ENCODE results near the gene CBLC.

Gene CBLC

GRCh38 chr19:44734357-44734756 is 43.3 kb upstream of the CBLC start:
- no peak for TF ChIP-seq ZFX (IDR thresholded peaks at IDR 0.05)
- TF ChIP-seq CTCF (conservative IDR thresholded peaks at IDR 0.05), result no peak
- H3K27ac ChIP-seq, result no peak overlapping the region

DNA sequence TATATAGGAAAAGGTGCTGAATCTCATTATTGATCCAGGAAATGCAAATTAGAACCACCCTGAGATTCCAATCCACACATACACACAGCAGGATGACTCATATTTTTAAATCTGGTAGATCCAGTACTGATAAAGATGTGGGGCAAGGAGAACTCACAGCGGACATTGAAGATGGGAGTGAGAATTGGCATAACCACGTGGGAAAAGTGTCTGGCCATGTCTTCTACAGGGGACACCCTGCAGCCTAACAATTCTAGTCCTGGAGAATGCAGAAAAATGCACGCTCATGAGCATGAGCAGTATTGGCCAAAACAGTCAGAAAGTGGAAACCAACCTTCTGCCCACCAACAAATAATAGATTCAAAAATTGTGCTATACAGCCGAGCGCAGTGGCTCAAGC is 42.7 kb upstream of the CBLC start:
- no peak for TF ChIP-seq ZFX (IDR thresholded peaks at IDR 0.05)
- TF ChIP-seq CTCF (conservative IDR thresholded peaks at IDR 0.05), result no peak
- H3K27ac ChIP-seq, result no peak overlapping the region

DNA sequence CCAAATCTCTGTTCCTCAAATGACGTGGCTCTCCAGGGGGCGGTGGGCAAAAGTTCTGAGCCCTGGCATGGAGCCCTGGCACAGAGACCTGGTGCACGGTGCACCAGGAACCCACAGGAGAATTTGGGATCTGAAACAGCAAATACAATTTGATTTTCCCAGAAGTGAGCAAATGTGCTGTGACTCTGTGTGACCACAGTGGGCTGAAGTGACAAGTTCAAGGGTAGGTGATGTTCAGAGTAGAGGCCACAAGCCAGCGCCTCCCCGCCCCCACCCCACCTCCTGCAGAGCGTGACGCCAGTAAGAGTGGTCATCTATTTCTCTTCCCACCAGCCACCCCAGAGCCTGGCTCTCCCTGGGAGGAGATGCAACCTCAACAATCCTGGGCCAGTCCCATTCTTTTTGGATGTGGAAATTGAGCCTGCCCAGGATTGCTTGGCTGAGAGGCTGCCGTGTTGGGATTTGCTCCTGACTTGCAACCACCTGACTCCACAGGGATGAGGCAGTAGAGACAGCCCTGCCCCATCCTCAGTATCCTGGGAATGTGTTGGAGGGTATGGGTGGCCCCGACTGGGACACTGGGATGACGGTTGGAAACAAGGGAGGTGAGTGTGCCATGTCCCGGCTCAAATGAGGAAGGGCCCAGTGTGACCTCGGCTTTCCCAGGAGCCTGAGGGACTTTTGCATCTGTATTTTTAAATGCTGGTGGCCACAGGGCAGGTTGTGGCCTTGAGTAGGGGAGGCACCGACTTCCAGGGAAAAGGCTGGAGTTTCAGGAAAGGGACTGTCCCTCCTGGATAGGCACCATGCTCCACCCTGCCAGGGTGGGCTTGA is 40.2 kb upstream of the CBLC start:
- TF ChIP-seq CTCF (conservative IDR thresholded peaks at IDR 0.05) (no peak), ZFX (IDR thresholded peaks at IDR 0.05) (no peak)
- H3K27ac ChIP-seq, result no peak overlapping the region

DNA sequence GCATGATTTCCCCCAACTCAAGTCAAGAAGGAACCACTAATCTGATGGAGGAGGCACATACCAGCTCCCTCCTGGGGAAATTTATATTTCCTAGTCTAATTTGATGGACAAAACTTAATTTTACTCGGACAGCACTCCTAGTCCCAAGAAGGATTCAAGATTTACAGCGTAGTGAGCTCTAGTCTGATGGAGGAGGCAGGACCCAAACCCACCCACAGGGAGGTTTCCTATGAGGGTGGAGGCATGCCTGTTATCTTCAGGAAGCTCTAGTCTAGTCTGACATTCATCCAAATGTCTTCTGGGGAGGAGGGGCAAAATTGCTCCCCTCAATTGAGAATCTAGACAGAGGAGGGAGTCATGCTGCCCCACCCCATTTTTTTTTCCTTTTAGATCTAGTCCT is 39.6 kb upstream of the CBLC start:
- H3K27ac ChIP-seq, result no peak overlapping the region
- TF ChIP-seq CTCF (conservative IDR thresholded peaks at IDR 0.05) (no peak), ZFX (IDR thresholded peaks at IDR 0.05) (no peak)

DNA sequence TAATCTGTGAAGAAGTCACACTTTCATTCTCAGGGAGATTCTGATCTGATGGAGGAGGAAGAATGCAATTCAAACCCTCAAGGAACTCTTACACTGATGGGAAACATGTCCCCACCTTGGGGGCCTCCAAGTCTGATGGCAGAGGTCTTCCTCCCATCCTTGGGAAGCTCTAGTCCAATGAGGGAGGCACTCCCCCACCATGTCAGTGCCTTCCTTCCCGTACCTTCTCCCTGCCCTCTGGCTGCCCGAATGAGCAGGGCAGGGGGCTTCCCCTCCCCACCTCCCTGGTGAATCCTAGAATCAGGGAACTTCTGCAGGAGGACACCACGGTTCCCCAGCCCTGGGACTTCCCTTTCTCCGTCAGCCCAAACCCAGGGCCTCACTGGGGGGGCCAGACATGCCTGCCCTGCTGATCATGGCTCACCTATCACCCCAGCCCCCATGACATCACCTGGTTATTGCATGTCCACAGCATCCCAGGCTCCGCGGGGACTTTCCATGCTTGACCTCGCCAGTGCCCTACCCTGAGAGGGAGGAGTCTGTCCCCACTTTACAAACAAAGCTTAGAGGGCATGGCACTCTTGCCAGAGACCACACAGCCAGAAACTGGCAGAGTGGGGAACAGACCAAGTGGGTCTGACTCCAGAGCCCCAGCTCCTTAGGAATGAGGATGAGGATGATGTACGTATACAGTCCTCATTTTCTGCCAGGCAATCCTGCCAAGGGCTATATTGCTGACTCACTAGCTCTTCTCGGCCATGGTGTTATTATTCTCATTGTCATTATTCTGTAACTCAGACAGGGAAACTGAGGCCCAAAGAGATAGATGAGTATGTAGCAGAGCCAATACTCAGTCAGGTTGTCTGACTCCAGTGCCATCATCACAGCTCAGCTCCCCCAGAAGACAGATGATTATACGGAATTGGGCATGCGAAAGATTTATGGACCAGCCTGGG is 38.8 kb upstream of the CBLC start:
- TF ChIP-seq ZFX (IDR thresholded peaks at IDR 0.05) (no peak), CTCF (conservative IDR thresholded peaks at IDR 0.05) (no peak)
- H3K27ac ChIP-seq, result peak overlapping the region; percentile 23

DNA sequence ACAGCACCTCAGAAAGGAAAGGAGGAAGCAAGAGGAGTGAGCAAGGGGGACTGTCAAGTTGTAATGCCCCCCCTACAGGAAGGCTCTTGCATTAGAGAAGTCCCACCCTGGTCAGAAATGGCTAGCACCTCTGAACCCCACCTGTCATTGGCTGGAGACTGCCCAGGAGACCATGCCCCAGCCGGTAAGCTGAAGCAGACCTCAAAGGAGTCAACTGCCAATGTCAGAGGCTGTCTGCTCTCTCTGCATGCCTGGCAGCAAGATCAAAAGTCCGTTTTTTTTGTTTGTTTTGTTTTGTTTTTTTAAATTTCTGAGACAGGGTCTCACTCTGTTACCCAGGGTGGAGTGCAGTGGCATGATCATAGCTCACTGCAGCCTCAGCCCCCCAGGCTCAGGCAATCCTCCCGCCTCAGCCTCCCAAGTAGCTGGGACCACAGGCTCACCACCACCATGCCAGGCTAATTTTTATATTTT is 37.3 kb upstream of the CBLC start:
- TF ChIP-seq ZFX (IDR thresholded peaks at IDR 0.05) (no peak), CTCF (conservative IDR thresholded peaks at IDR 0.05) (no peak)

More for the DNA sequence above, 37.3 kb upstream of the CBLC start:
- peak overlapping the region; percentile 96 for H3K27ac ChIP-seq
